Endodermal cell (in vitro differentiated cells): ENCODE data around the gene CLN3. TPM values are rescaled to one million over a fixed set of nuclear protein-coding genes. Genes with fewer than 3 reads are reported as not detected.
"Not testable (repeated sequence)": the region's sequence is repeated elsewhere in the genome, so short reads cannot be mapped to it uniquely, and the experiment has no call there.

Experiments
- DNase-seq: peaks from one replicate; pipeline ENCODE4 v3.0.0-alpha.2; 2017
- H3K27ac ChIP-seq: 2 replicates; pipeline ENCODE4 v1.5.1; 2013; ENCODE audit warnings: mild to moderate bottlenecking, low read depth, low read length, moderate library complexity
- H3K27me3 ChIP-seq: 2 replicates; pipeline ENCODE4 v1.6.1; 2013; ENCODE audit warnings: mild to moderate bottlenecking, low read length, moderate library complexity; ENCODE audit not compliant: insufficient read depth, control insufficient read depth, poor library complexity, severe bottlenecking
- H3K36me3 ChIP-seq: 2 replicates; pipeline ENCODE4 v1.7.0; 2013; ENCODE audit warnings: mild to moderate bottlenecking, low read length, moderate library complexity; ENCODE audit not compliant: control insufficient read depth, insufficient read depth
- H3K4me1 ChIP-seq: one replicate; pipeline ENCODE4 v1.7.0; 2013; ENCODE audit warnings: low read length; ENCODE audit not compliant: control insufficient read depth, insufficient read depth
- H3K4me3 ChIP-seq: 2 replicates; pipeline ENCODE4 v1.5.1; 2013; ENCODE audit warnings: mild to moderate bottlenecking, low read length, moderate library complexity
- H3K9ac ChIP-seq: 2 replicates; pipeline ENCODE4 v1.6.1; 2013; ENCODE audit warnings: mild to moderate bottlenecking, low read length, moderate library complexity; ENCODE audit not compliant: poor library complexity, severe bottlenecking; ENCODE audit errors: extremely low read depth
- H3K9me3 ChIP-seq: 2 replicates; pipeline ENCODE4 v1.6.1; 2013; ENCODE audit warnings: mild to moderate bottlenecking, low read length, moderate library complexity; ENCODE audit not compliant: control insufficient read depth
- H3K27ac Mint-ChIP-seq: 2 replicates; pipeline ENCODE4 v1.8.0; 2020; ENCODE audit warnings: mixed read lengths
- H3K27me3 Mint-ChIP-seq: 2 replicates; pipeline ENCODE4 v1.8.0; 2021; ENCODE audit warnings: mild to moderate bottlenecking, mixed read lengths; ENCODE audit not compliant: insufficient read depth
- H3K36me3 Mint-ChIP-seq: 2 replicates; pipeline ENCODE4 v1.8.0; 2020; ENCODE audit warnings: low read depth, mixed read lengths
- H3K4me1 Mint-ChIP-seq: 2 replicates; pipeline ENCODE4 v1.8.0; 2020; ENCODE audit warnings: mixed read lengths
- H3K4me3 Mint-ChIP-seq: 2 replicates; pipeline ENCODE4 v1.8.0; 2020; ENCODE audit warnings: mild to moderate bottlenecking, moderate library complexity, mixed read lengths
- H3K9me3 Mint-ChIP-seq: 2 replicates; pipeline ENCODE4 v1.8.0; 2020; ENCODE audit warnings: mild to moderate bottlenecking, mixed read lengths
- CTCF ChIP-seq: fragments of 200-600 bp; sonication (generic); conservative IDR thresholded peaks from 2 replicates; pipeline ENCODE4 v1.5.0; 2021; ENCODE audit warnings: antibody characterized with exemption, mild to moderate bottlenecking
- WGBS, 2 experiments: methylation state at CpG; one replicate each; pipeline versions ENCODE4 v1.1.5 to v1.1.7; 2013; ENCODE audit warnings: missing lambda C conversion rate in 2 of 2, mixed read lengths in 1 of 2; ENCODE audit not compliant: insufficient coverage in 1 of 2, insufficient read length in 1 of 2; 5-methylcytosine and 5-hydroxymethylcytosine counted together
- total RNA-seq, 2 donors: library from RNA; stranded (reverse); fragmentation: NEBNext Ultra II Directional in 1 of 2; extraction: Animal tissue kit (Norgen Biotek cat#: 25700) in 1 of 2; gene quantifications; 2 replicates in 1 of 2; 3 replicates in 1 of 2; pipeline ENCODE4 v1.2.1, GENCODE V29; 2021

Gene CLN3
- total RNA-seq, 2 donors from 2014 or later: 29.9 to 30.2 TPM

- Histone ChIP-seq H3K27ac (no peak overlapping the region), H3K9ac (peak overlapping the region; percentile 97), H3K36me3 (no peaks in the 10 kb centered on the region), H3K4me3 (peak overlapping the region; percentile 93), H3K9me3 (no peaks in the 10 kb centered on the region), H3K4me1 (no peaks in the 10 kb centered on the region), H3K27me3 (no peaks in the 10 kb centered on the region)
- Mint-ChIP-seq H3K9me3 (no peaks in the 10 kb centered on the region), H3K4me3 (peak overlapping the region; percentile 93), H3K27ac (peak overlapping the region; percentile 100), H3K4me1 (no peaks in the 10 kb centered on the region), H3K27me3 (peaks cover 4% of the 10 kb centered on the region), H3K36me3 (peaks cover 20% of the 10 kb centered on the region)
- WGBS, 2 experiments: 0% methylated on average over 14 to 42 of the region's 42 CpGs
- peak; percentile 78 for DNase-seq
- peak; percentile 48 for TF ChIP-seq CTCF
Measured at GRCh38 chr16:28491230-28491969, 474 bp downstream of the CLN3 start.

DNA sequence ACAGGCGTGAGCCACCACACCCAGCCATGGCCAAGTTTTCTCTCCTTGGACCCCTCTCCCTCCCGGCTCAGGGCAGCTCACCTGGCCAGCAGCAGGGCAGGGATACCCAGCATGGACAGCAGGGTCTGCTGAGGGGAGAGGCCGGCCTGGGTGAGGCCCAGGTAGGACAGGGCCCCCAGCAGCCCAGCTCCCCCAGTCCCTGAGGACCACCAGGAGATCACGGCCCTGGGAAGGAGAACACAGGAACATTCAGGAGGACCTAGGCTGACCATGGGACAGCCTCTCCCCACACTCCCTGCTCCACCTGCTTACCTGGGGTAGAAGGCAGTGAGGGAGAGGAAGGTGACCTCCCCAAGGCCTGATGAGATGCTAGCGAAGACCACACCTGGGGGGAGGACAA lies 5.6 kb downstream of the CLN3 start:
- H3K9me3 ChIP-seq: no peaks in the 10 kb centered on the region
- H3K4me3 Mint-ChIP-seq: no peak overlapping the region
- no peaks in the 10 kb centered on the region for H3K9me3 Mint-ChIP-seq
- no peaks in the 10 kb centered on the region for H3K4me1 ChIP-seq
- DNase-seq: no peak
- H3K36me3 ChIP-seq: peaks cover 6% of the 10 kb centered on the region
- peaks cover 30% of the 10 kb centered on the region for H3K36me3 Mint-ChIP-seq
- no peak overlapping the region for H3K9ac ChIP-seq
- H3K4me3 ChIP-seq: no peak overlapping the region
- no peak overlapping the region for H3K27ac Mint-ChIP-seq
- H3K27me3 Mint-ChIP-seq: no peaks in the 10 kb centered on the region
- no peak overlapping the region for H3K27ac ChIP-seq
- WGBS, 2 experiments: 87 to 93% methylated on average over 3 to 5 of the region's 5 CpGs
- no peaks in the 10 kb centered on the region for H3K4me1 Mint-ChIP-seq
- H3K27me3 ChIP-seq: no peaks in the 10 kb centered on the region
- no peak for TF ChIP-seq CTCF

- not testable (repeated sequence) for H3K9me3 Mint-ChIP-seq, H3K4me1 Mint-ChIP-seq, H3K4me3 ChIP-seq, H3K27me3 Mint-ChIP-seq, H3K9ac ChIP-seq, H3K4me3 Mint-ChIP-seq, H3K9me3 ChIP-seq, H3K27ac Mint-ChIP-seq, H3K4me1 ChIP-seq, H3K27me3 ChIP-seq, H3K27ac ChIP-seq, DNase-seq
- H3K36me3 Mint-ChIP-seq: peaks cover 24% of the 10 kb centered on the region
- 92 to 96% methylated on average over 5 of the region's 5 CpGs for WGBS, 2 experiments
- peaks cover 13% of the 10 kb centered on the region for H3K36me3 ChIP-seq
Measured at GRCh38 chr16:28483361-28483760, 8.5 kb downstream of the CLN3 start.

DNA sequence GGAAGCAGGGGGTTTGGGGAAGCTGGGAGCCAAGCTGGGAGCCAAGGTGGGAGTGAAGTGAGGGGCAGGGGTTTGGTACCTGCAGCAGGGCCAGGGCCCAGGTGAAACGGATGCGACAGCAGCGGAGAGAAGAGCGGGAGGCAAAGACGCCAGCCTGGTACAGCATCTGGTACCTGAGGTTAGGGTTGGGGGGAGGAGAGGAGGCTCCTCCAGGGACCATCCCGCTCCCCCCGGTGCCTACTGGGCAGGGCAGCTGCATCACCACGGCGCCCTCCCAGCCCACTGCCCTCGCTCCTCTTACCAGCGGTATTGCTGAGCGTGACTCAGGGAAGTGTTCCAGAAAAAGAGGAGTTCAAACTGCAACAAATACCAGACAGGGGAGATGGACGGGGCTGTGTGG lies 9.8 kb downstream of the CLN3 start:
- Mint-ChIP-seq H3K36me3 (peaks cover 23% of the 10 kb centered on the region), H3K4me3 (no peak overlapping the region), H3K9me3 (no peaks in the 10 kb centered on the region), H3K4me1 (no peaks in the 10 kb centered on the region), H3K27me3 (no peaks in the 10 kb centered on the region), H3K27ac (no peak overlapping the region)
- Histone ChIP-seq H3K36me3 (peaks cover 13% of the 10 kb centered on the region), H3K9ac (no peak overlapping the region), H3K27me3 (no peaks in the 10 kb centered on the region), H3K9me3 (no peaks in the 10 kb centered on the region), H3K4me1 (no peaks in the 10 kb centered on the region), H3K27ac (no peak overlapping the region), H3K4me3 (no peak overlapping the region)
- DNase-seq: no peak
- 93 to 100% methylated on average over 4 to 13 of the region's 13 CpGs for WGBS, 2 experiments
- TF ChIP-seq CTCF: no peak
